Adrenal gland (tissue), 12 donors: Measurements from ENCODE around the gene SLC25A21. TPM values are rescaled to one million over a fixed set of nuclear protein-coding genes. Genes with fewer than 3 reads are reported as not detected.

Experiments used
- DNase-seq, 7 donors: peaks; one replicate each; pipeline ENCODE4 v3.0.0-alpha.2; 2019 to 2020
- H3K27ac ChIP-seq, 5 donors: fragments of 200-600 bp; sonication (generic) in 4 of 5; 1 replicate in 3 of 5; 2 replicates in 2 of 5; pipeline versions ENCODE4 v1.5.1 to v1.8.0; 2016 to 2020; ENCODE audit warnings: mild to moderate bottlenecking in 1 of 5
- H3K27me3 ChIP-seq: fragments of 200-600 bp; 2 replicates; pipeline ENCODE4 v1.8.0; 2021
- H3K36me3 ChIP-seq, 2 donors: fragments of 200-600 bp; replicated peaks in 1 of 2; 1 replicate in 1 of 2; 2 replicates in 1 of 2; pipeline versions ENCODE4 v1.5.1 to v1.8.0; 2018 to 2022
- H3K4me1 ChIP-seq, 2 donors: fragments of 200-600 bp; replicated peaks in 1 of 2; 1 replicate in 1 of 2; 2 replicates in 1 of 2; pipeline versions ENCODE4 v1.5.1 to v1.8.0; 2018 to 2021
- H3K4me3 ChIP-seq, 4 donors: fragments of 200-600 bp; sonication (generic) in 3 of 4; one replicate each; pipeline ENCODE4 v1.5.1; 2016 to 2018
- H3K9me3 ChIP-seq, 3 donors: fragments of 200-600 bp; sonication (generic) in 1 of 3; replicated peaks in 1 of 3; 1 replicate in 2 of 3; 2 replicates in 1 of 3; pipeline versions ENCODE4 v1.5.1 to v1.8.0; 2016 to 2021
- POLR2A ChIP-seq, 2 donors: fragments of 450-650 bp; IDR thresholded peaks; one replicate each; pipeline ENCODE4 v1.6.1; 2017; ENCODE audit warnings: antibody characterized with exemption in 2 of 2, mild to moderate bottlenecking in 2 of 2, moderate library complexity in 1 of 2
- WGBS, 4 donors: extraction: QIAGEN DNeasy Blood & Tissue Kit in 2 of 4; methylation state at CpG; one replicate each; pipeline versions ENCODE4 v1.1.5 to v1.1.7; 2013 to 2017; 5-methylcytosine and 5-hydroxymethylcytosine counted together
- intact Hi-C, 2 donors: fragments of 100-400 bp; cut with DNase I; formaldehyde crosslinking; loops; one replicate each; pipeline versions ENCODE4 v1.14.1 to v1.15.0; 2022 to 2023
- polyA plus RNA-seq, 3 donors: library from polyadenylated mRNA; stranded (reverse); fragments of 200-250 nt in 2 of 3; fragments of 350-450 nt in 1 of 3; fragmentation: Illumina TruSeq in 1 of 3; extraction: RNeasy Lipid Tissue Mini Kit (QIAGEN cat#74804) in 1 of 3; gene quantifications; one replicate each; pipeline ENCODE4 v1.2.3, GENCODE V29; 2013 to 2014
- total RNA-seq, 9 donors: library from RNA; depleted of rRNA in 4 of 9; stranded (reverse); fragments of >200 nt in 4 of 9; fragments of 120-200 nt in 1 of 9; fragmentation: NEBNext Ultra II Directional in 1 of 9; extraction: Animal tissue kit (Norgen Biotek cat#: 25700) in 1 of 9; gene quantifications; one replicate each; pipeline versions ENCODE4 v1.1.0 to v1.2.4, GENCODE V29; 2013 to 2023
- TF ChIP-seq, protein P1 (sequence below), 6 experiments: fragments of 450-650 bp in 4 of 6; fragments of 200-600 bp in 2 of 6; sonication (generic) in 1 of 6; IDR thresholded peaks; 1 replicate in 5 of 6; 2 replicates in 1 of 6; pipeline versions ENCODE4 v1.5.1 to v1.8.0; 2016 to 2021; ENCODE audit warnings: antibody characterized with exemption in 6 of 6, mild to moderate bottlenecking in 2 of 6, moderate library complexity in 1 of 6
- donor health status: healthy with polysubstance abuse.
- donor health status: Bipolar disorder and iron deficiency.
- donor health status: DM: yes; HTN: yes; CAD: no.
- donor health status: DM: no; HTN: no; CAD: no.
- donor health status: DM: no; HTN: no; CAD: no.
- donor health status: DM: yes; HTN: yes; CAD: no.

Gene SLC25A21
- total and polyA plus RNA-seq, 12 donors: 0.14 to 3.8 (median 0.56) TPM

DNA sequence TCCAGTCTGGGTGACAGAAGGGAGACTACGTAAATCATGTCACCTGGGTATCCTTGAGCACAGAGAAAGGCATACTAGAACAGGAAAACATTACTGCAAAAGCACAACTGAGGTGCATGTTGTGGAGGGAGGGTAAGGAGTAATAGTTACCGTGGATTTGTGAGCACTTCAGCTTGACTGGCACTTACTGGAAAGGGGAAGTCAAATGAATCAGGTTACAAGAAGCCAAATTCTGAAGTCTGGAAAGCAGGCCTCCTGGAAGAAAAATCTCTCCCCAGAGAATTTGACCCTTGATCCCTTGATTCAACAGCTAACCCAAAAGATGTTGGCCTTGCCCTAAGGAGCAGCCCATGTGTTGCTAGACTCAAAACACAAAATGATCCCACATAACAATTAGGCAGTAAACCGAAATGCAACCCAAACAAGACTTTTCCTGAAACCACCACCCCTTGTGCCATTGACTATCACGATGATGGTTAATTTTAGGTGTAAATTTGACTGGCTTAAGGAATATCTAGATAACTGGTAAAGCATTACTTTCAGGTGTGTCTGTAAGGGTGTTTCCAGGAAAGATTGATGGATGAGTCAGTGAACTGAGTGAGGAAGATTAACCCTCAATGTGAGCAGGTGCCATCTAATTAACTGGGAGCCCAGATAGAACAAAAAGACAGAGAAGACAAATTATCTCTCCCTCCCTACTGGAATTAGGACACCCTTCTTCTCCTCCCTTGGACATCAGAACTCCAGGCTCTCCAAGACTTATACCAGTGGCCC, 108.8 kb downstream of the SLC25A21 start:
- H3K36me3 ChIP-seq: no peaks in the 10 kb centered on the region

DNA sequence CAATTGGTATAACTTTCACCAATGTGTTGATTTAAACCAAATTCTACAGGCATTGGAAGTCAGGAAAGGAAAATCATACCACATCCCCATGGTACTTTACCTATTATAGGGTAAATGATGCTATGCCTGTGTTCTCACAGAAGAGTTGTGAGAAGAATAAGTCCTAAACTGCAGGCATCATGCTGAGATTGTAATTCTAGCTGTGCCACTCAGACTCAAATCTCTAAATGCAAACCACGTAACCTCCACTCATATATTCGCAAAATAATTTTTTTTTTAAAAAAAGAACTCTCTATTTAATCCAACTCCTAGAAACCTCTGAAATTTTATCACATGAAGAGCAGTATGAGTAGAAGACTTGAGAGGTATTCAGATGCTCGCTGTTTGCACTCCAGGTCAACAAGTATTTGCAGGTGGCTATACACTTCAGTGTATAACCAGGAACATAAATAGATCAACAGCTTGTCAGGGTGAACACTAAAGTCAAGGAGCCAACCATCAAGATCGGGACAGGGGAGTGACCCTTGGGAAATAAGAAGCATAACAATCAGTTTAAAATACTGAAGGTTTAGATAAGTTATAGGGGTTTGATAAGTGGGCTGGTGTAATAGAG, 110.1 kb downstream of the SLC25A21 start:
- Histone ChIP-seq H3K27ac (no peak overlapping the region), H3K4me3 (no peak overlapping the region), H3K4me1 (no peaks in the 10 kb centered on the region), H3K9me3 (no peaks in the 10 kb centered on the region), H3K27me3 (no peaks in the 10 kb centered on the region), H3K36me3 (no peaks in the 10 kb centered on the region)
- TF ChIP-seq POLR2A (IDR thresholded peaks at IDR 0.05): no peak
- TF ChIP-seq, protein P1, sequence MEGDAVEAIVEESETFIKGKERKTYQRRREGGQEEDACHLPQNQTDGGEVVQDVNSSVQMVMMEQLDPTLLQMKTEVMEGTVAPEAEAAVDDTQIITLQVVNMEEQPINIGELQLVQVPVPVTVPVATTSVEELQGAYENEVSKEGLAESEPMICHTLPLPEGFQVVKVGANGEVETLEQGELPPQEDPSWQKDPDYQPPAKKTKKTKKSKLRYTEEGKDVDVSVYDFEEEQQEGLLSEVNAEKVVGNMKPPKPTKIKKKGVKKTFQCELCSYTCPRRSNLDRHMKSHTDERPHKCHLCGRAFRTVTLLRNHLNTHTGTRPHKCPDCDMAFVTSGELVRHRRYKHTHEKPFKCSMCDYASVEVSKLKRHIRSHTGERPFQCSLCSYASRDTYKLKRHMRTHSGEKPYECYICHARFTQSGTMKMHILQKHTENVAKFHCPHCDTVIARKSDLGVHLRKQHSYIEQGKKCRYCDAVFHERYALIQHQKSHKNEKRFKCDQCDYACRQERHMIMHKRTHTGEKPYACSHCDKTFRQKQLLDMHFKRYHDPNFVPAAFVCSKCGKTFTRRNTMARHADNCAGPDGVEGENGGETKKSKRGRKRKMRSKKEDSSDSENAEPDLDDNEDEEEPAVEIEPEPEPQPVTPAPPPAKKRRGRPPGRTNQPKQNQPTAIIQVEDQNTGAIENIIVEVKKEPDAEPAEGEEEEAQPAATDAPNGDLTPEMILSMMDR (IDR thresholded peaks at IDR 0.05): no peak
- intact Hi-C loops: no loop called here
- WGBS, 4 donors: 85 to 90% (median 86%) methylated on average over 4 of the region's 4 CpGs
- no peak for DNase-seq

More for the DNA sequence above, 108.8 kb downstream of the SLC25A21 start:
- intact Hi-C loops: no loop called here
- no peak overlapping the region for H3K27ac ChIP-seq
- no peak overlapping the region for H3K4me3 ChIP-seq
- no peak for DNase-seq
- 69 to 85% (median 83%) methylated on average over 4 of the region's 4 CpGs for whole genome bisulfite sequencing, 4 donors
- H3K27me3 ChIP-seq: no peaks in the 10 kb centered on the region
- no peaks in the 10 kb centered on the region for H3K9me3 ChIP-seq
- no peak for TF ChIP-seq POLR2A (IDR thresholded peaks at IDR 0.05)
- TF ChIP-seq, protein P1 (IDR thresholded peaks at IDR 0.05): no peak
- H3K4me1 ChIP-seq: no peaks in the 10 kb centered on the region

DNA sequence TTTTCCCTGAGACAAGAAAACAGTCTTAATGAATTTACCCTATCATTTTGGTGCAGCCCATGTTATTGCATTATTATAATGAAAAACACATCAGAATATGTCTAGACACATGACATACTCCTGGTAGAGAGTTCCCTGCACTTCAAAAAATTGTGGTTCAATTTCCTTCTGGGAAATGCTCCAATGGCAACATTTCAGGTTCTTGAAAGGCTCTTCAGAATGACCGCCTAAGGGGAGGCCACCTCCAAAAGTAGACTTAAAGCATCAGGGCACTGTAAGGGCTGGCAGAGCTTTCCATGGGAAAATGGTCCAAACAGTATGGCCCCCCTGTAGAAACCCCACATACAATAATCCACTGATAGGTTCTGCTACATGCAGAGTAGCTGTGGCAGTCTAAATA, 110.7 kb downstream of the SLC25A21 start:
- Histone ChIP-seq H3K27me3 (no peaks in the 10 kb centered on the region), H3K4me1 (no peaks in the 10 kb centered on the region), H3K36me3 (no peaks in the 10 kb centered on the region), H3K4me3 (no peak overlapping the region), H3K27ac (no peak overlapping the region), H3K9me3 (no peaks in the 10 kb centered on the region)
- DNase-seq: no peak
- WGBS, 4 donors: 78 to 92% (median 83%) methylated on average over 1 of the region's 1 CpG
- TF ChIP-seq, protein P1 (IDR thresholded peaks at IDR 0.05): no peak
- TF ChIP-seq POLR2A (IDR thresholded peaks at IDR 0.05): no peak
- intact Hi-C loops: no loop called here

DNA sequence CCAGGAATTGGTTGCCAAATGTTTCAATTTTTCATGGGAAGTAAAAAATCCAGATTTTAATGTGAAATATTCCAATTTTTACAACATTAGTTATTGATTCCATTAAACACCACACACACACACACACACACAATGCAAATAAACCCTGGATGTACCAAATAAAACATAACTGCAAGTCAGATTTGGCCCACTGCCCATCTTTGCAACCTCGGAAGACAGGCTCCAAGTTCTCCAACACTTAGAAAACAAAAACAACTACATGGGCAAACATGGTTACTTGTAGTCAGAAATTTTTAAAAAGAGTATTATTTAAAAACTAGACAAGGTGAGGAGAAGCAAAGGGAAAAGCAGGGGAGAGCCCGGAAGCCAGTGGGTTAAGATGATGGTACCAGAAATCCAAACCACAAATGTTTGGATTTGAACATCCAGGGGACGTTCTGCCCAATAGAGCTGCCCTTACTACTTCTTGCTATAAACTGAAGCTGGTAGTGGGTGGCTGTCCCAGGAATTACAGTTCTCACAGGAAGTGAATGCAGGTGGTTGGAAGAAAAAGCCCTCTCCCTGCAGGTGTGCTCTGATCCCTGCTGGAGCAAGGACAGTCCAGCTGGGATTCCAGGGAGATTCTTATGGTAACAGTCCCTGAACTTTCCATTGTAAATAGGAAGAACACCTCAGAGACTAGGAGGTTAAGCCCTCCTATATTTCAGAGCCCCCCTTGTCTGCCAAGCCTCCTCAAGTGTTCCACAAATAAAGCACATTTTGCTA, 111.7 kb downstream of the SLC25A21 start:
- Histone ChIP-seq H3K27ac (no peak overlapping the region), H3K27me3 (no peaks in the 10 kb centered on the region), H3K4me3 (no peak overlapping the region), H3K4me1 (no peaks in the 10 kb centered on the region), H3K9me3 (no peaks in the 10 kb centered on the region), H3K36me3 (no peaks in the 10 kb centered on the region)
- DNase-seq: peak in 1 of 7 donors; percentile 1
- no peak for TF ChIP-seq POLR2A (IDR thresholded peaks at IDR 0.05)
- TF ChIP-seq, protein P1 (IDR thresholded peaks at IDR 0.05): no peak
- intact Hi-C loops: no loop called here
- 67 to 69% (median 68%) methylated on average over 3 of the region's 3 CpGs for WGBS, 4 donors
